Measurements from ENCODE around the gene EXOSC1.
A peak's percentile ranks its signal among the peaks of the same experiment; 100 is the strongest.
"Not testable (repeated sequence)": the region's sequence is repeated elsewhere in the genome, so short reads cannot be mapped to it uniquely, and the experiment has no call there.

EXOSC1 gene

GRCh38 chr10:97456686-97457065, 10.9 kb upstream of the EXOSC1 start:
- DNase-seq, result no peak

DNA sequence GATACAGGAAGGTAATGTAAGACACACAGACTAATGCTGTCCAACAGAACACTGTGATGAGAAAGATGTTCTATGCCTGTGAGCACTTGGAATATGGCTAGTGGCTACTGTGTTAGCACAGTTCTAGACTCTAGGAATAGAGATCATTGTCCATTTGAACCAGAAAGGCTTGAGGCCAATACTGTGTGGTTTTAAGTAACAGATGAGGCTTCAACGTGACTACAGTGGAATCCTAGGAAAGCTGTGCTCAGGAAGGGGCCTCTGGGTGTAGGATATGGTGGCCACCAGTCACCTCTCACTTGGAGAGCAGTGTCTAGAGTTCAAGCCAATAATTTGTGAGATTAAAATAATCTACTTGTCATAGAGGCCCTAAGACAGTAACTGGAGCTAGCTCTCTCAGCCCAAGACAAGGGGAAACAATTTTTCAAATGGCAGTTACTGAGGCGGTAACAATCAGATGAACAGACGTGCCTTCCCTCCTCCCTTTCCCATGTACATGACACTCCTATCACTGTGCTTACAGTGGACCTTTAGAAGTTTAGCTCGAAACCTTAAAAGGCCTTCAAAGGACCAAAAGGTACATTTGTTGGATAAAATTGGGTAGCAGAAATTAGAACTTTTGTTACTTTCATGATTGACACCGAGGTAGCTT, 10.4 kb upstream of the EXOSC1 start:
- no peak for DNase-seq

DNA sequence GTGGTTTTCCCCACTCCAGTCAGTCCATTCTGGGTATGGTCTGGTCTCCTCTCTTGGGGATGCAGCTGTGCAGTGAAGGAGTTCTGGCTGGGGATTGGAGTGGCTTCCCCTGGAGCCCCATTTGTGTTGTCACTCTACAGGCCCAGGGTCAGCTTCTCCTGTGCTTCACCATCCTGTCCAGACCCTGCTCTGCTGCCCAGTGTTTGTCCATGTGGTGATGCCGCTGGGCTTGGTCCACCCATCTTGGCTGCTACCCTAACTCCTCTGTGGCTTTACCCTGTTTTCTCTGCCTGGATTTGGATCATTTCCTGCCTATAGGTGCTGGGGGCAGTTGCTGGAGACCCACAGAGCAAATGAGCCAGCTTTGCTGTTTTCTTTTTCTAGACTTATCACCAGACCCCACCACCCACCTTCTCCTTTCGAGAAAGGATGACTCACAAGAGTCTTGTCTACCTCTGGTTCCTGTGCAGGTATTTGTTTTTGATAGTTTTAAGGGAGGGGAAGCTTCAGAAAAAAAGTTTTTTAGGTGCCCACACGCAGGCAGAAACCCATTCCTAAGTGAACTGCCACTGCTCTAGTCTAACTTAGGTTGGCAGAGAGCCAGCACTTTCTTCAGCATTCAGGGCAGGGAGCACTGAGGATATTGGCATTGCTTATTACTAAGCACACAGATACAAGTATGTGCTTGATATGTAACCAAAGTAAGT, 8.7 kb upstream of the EXOSC1 start:
- DNase-seq, result peak; percentile 72

- no peak for DNase-seq
Measured at GRCh38 chr10:97452352-97452751, 6.5 kb upstream of the EXOSC1 start.

DNA sequence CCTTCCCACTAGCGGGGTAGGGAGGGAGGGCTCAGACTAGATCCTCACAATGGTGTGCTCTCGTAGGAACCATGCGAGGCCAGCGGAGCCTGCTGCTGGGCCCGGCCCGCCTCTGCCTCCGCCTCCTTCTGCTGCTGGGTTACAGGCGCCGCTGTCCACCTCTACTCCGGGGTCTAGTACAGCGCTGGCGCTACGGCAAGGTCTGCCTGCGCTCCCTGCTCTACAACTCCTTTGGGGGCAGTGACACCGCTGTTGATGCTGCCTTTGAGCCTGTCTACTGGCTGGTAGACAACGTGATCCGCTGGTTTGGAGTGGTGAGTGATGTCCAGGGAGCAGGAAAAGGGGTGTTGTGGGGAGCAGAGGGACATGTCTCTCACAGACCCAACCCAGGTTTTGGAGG, 5.8 kb upstream of the EXOSC1 start:
- DNase-seq, result no peak

DNA sequence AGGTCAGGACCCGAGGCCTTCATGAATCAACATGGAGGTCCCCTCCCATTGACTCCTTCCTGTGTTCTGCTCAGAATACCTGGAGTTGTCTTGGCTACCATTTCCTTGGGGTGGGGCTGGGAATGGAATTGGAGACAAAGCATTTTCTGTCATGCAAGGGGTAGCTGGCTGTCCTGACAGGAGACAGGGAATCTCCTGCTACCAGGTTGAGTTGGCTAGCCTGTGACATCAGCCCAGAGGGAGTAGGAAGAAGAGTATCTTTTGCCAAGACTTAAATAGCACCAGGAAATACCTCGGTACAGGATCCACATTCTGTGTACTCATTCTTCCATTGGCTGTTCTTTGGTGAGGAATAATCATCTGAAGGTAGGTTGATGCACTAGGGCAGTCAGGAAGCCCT, 5.0 kb upstream of the EXOSC1 start:
- no peak for DNase-seq

GRCh38 chr10:97445357-97445721, 467 bp downstream of the EXOSC1 start:
- no peak for DNase-seq

DNA sequence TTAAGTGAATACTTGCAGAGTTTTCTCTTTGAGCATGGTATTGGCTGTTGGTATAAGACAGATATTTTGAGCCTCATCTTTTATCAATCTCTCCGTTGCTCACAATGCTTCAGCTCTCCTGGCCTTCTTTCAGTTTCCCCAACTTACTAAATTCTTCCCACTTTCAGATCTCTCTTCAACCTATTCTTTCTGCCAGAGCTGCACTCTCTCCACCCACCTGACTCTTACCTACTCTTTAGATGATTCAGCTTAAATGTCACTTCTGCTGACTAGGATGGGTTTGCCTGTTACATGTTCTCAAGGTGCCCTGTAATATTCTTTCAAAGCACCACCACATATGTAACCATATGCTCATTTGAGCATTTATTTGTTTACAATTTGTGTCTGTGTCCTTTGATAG, 1.6 kb downstream of the EXOSC1 start:
- no peak for DNase-seq

- DNase-seq, result no peak
Measured at GRCh38 chr10:97442277-97442676, 3.5 kb downstream of the EXOSC1 start.

- no peak for DNase-seq
Measured at GRCh38 chr10:97435211-97435610, 10.6 kb downstream of the EXOSC1 start.

- no peak for DNase-seq
Measured at GRCh38 chr10:97434557-97434956, 11.2 kb downstream of the EXOSC1 start.

DNA sequence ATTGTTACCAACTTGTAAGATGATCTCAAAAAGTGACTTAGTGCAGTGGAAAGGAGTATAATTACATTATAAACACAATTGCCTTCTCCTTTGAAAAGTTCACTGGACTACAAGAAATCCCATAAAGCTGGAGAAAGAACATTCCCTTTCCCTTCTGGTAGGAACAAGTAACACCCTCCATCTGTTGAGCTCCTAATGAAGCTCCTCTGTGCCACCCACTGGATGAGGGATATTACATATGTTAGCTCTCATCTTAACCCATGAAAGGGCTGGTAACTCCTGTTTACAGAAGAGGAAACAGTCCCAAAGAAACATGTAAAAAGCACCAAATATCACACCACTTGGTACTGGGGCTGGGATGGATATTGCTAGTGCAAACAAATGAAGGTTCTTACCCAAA, 11.8 kb downstream of the EXOSC1 start:
- no peak for DNase-seq

- peak; percentile 40 for DNase-seq
Measured at GRCh38 chr10:97428572-97428981, 17.2 kb downstream of the EXOSC1 start.

DNA sequence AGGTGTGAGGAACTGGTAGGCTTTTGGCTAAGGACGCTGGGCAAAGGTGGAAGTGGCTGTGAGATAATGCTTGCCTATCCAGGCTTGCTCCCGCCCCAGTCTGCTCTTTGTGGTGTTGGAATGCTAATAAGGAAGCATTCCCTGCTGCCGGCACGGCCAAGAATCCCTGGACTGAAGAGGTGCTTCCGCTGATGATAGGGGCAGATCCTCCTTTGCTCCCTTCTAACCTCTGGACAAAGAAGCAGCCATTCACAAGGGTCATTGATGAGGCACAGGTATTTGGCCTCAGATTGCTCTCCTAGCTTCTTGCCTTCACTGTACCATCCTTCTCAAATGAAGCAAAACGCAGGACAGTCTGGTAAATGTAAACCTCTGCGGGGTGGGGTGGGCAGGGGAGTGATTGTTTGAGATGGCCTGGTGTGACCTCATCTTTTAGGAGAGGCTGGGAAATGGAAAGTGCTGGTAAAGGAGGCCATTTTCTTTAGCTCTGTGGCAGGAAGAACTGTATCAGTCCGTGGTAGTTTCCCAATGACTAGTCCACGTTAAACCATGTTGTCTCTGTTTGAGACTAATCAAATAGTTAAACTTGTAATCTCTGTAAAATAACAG, 18.1 kb downstream of the EXOSC1 start:
- no peak for DNase-seq

DNA sequence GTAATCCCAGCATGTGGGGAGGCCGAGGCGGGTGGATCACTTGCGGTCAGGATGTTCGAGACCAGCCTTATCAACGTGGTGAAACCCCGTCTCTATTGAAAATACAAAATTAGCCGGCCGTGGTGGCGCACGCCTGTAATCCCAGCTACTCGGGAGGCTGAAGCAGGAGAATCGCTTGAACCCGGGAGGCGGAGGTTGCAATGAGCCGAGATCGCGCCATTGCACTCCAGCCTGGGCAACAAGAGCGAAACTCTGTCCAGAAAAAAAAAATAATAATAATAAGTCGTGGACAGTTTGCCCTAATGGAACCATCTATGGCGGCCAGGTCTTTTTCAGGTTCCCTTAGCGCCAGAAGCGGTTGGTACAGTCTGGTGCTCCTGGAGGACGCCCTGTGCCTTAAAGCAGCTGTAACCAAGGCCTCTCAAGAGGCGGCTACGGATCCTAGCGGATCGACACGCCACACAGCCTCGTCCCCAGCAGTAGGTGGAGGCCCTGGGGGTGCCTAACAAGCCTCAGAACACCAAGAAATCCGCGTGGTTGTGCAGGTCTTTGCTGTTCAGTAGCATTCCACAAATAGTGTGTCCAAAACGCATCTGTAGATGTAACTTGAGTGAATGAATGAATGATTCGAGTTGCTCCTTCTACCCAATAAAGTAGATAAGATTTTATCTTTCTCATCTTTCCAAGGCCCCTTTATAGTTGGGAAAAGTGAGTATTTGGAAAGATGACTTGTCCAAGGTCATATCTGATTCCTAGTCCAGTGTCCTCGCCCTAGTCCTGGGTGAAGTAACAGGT, 18.8 kb downstream of the EXOSC1 start:
- DNase-seq, result peak; percentile 11

DNA sequence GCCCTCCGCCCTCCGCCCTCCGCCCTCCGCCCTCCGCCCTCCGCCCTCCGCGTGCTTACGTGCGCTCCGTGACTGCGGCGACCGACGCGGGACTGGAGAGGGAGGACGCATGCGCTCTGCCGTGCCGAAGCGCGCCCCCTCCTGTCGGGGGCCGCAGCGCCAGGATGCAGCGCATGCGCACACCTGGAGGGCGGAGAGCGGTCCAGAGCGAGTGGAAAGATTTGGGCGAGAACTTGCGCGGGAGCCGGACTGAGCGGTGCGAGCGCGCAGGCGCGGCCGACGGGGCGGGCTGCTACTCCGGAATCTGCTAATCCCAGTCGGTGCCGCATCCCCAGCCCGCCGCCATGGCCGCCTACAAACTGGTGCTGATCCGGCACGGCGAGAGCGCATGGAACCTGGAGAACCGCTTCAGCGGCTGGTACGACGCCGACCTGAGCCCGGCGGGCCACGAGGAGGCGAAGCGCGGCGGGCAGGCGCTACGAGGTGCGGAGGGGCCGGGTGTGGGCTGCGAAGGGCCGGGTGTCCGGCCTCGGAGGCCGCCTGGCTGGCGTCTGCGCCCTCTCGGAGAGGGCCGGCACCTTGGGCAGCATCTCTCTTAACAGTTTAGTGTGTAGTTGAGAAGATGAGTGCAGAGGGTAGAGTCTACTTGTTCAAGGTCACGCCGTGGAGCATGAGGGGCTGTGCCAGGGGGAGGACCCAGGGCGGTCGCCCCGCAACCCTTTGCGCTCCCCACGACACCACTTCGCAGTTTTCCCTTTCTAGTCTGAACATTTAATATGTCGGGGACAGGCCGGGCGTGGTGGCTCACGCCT, 19.6 kb downstream of the EXOSC1 start, which contains the start of gene PGAM1:
PGAM1 (plus strand) TSS at position 228 of the 812 bp plus-strand sequence; CDS start at position 345, 117 bp downstream.
- peak; percentile 96 for DNase-seq

- not testable (repeated sequence) for DNase-seq
Measured at GRCh38 chr10:97423757-97424098, 22.1 kb downstream of the EXOSC1 start.

- DNase-seq, result peak; percentile 40
Measured at GRCh38 chr10:97416565-97416964, 29.2 kb downstream of the EXOSC1 start.

GRCh38 chr10:97412891-97413304, 32.9 kb downstream of the EXOSC1 start:
- peak; percentile 7 for DNase-seq

DNA sequence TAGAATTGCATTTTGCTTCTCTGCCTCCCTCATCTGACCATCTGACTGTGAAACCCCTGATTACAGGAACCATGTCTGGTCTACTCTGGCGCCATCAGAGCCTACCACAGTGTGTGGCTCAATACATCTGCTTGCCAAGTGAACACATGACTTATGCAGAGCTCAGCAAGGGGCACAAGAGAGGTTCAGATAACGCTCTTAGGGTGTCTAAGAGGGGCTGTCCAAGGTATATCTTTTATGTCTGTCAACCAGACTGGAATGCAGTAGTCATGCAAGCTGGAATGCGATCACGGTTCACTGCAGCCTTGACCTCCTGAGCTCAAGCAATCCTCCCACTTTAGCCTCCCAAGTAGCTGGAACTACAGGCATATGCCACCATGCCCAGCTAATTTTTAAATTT, 34.4 kb downstream of the EXOSC1 start:
- DNase-seq, result no peak

- DNase-seq, result no peak
Measured at GRCh38 chr10:97408496-97408992, 37.3 kb downstream of the EXOSC1 start.

GRCh38 chr10:97407952-97408248, 37.9 kb downstream of the EXOSC1 start:
- no peak for DNase-seq

Data from CD4-positive, alpha-beta T cell treated with Interleukin-6 for 4 hours (primary cell).